Testis (tissue), 3 donors: ENCODE measurements around the gene KIAA0232. TPM values are rescaled to one million over a fixed set of nuclear protein-coding genes. Genes with fewer than 3 reads are reported as not detected.

ENCODE experiments used
- DNase-seq: peaks from one replicate; pipeline ENCODE4 v3.0.0-alpha.2; 2019
- H3K27ac ChIP-seq, 2 donors: fragments of 200-600 bp; sonication (generic); one replicate each; pipeline ENCODE4 v1.5.1; 2019
- H3K27me3 ChIP-seq: fragments of 200-600 bp; sonication (generic); one replicate; pipeline ENCODE4 v1.5.1; 2019
- H3K36me3 ChIP-seq: fragments of 200-600 bp; sonication (generic); one replicate; pipeline ENCODE4 v1.5.1; 2017; ENCODE audit warnings: low read depth; ENCODE audit errors: missing control alignments
- H3K4me1 ChIP-seq: fragments of 200-600 bp; sonication (generic); one replicate; pipeline ENCODE4 v1.5.1; 2019
- H3K4me3 ChIP-seq, 2 donors: fragments of 200-600 bp; sonication (generic); one replicate each; pipeline ENCODE4 v1.5.1; 2017 to 2019
- H3K9me3 ChIP-seq: fragments of 200-600 bp; sonication (generic); one replicate; pipeline ENCODE4 v1.5.1; 2017
- POLR2A ChIP-seq: fragments of 450-650 bp; IDR thresholded peaks from one replicate; pipeline ENCODE4 v1.6.1; 2017; ENCODE audit warnings: antibody characterized with exemption, mild to moderate bottlenecking, moderate library complexity
- WGBS, 2 donors: methylation state at CpG; one replicate each; pipeline ENCODE4 v1.1.5; 2018; 5-methylcytosine and 5-hydroxymethylcytosine counted together
- intact Hi-C: fragments of 100-400 bp; cut with DNase I; formaldehyde crosslinking; loops from one replicate; pipeline ENCODE4 v1.15.1; 2023; ENCODE audit warnings: low total_unique reads
- polyA plus RNA-seq: library from polyadenylated mRNA; stranded (reverse); fragments of 350-450 nt; fragmentation: Illumina TruSeq; extraction: RNeasy Lipid Tissue Mini Kit (QIAGEN cat#74804); gene quantifications from one replicate; pipeline ENCODE4 v1.2.3, GENCODE V29; 2014; ENCODE audit warnings: low read depth, low replicate concordance; ENCODE audit not compliant: insufficient read depth
- total RNA-seq, 2 donors: library from RNA; depleted of rRNA; stranded (reverse); fragments of >200 nt; gene quantifications; one replicate each; pipeline ENCODE4 v1.2.3, GENCODE V29; 2016
- TF ChIP-seq, protein P1 (sequence below), 3 experiments: fragments of 450-650 bp in 2 of 3; fragments of 200-600 bp in 1 of 3; sonication (generic) in 1 of 3; IDR thresholded peaks; one replicate each; pipeline ENCODE4 v1.5.1; 2016 to 2019; ENCODE audit warnings: antibody characterized with exemption in 3 of 3, mild to moderate bottlenecking in 2 of 3, moderate library complexity in 1 of 3

KIAA0232 gene
- total and polyA plus RNA-seq, 3 donors from 2014 or later, result 22.7 to 48.0 (median 47.9) TPM

DNA sequence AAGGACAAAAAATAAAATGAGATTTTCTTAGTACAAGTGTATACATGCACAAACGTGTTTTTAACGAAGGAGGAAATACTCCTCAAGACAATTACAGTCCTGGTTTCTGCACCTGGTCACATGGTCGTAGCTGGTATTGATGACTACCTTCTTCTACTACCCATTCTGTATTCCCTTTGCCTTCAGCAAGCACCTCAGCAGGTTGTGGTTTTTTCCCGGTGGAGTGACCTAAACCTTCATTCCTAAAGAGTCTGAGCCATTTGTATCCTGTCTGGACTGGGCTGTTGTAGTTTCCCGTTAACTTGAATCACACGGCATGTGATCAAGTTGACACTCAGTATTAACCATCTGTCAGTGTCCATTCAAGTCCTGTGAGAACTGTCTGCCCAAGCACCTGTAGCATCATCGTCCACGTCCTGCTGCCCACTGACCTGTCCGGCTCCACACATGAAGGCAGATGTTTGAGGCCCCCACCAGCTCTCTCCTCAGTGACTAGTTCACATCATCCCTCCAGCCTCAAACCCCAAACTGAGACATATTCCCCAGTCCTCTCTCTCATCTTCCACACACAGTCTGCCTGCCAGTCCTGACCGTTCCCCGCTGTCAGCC lies 96.0 kb downstream of the KIAA0232 start:
- no peak for DNase-seq
- no peak overlapping the region for H3K27ac ChIP-seq
- intact Hi-C loops, result no loop called here
- WGBS, 2 donors, result 82 to 84% methylated on average over 11 of the region's 11 CpGs
- no peaks in the 10 kb centered on the region for H3K27me3 ChIP-seq
- TF ChIP-seq POLR2A, result no peak
- TF ChIP-seq, protein P1, sequence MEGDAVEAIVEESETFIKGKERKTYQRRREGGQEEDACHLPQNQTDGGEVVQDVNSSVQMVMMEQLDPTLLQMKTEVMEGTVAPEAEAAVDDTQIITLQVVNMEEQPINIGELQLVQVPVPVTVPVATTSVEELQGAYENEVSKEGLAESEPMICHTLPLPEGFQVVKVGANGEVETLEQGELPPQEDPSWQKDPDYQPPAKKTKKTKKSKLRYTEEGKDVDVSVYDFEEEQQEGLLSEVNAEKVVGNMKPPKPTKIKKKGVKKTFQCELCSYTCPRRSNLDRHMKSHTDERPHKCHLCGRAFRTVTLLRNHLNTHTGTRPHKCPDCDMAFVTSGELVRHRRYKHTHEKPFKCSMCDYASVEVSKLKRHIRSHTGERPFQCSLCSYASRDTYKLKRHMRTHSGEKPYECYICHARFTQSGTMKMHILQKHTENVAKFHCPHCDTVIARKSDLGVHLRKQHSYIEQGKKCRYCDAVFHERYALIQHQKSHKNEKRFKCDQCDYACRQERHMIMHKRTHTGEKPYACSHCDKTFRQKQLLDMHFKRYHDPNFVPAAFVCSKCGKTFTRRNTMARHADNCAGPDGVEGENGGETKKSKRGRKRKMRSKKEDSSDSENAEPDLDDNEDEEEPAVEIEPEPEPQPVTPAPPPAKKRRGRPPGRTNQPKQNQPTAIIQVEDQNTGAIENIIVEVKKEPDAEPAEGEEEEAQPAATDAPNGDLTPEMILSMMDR (IDR thresholded peaks at IDR 0.05), result no peak
- no peaks in the 10 kb centered on the region for H3K9me3 ChIP-seq
- no peaks in the 10 kb centered on the region for H3K4me1 ChIP-seq
- no peaks in the 10 kb centered on the region for H3K36me3 ChIP-seq
- no peak overlapping the region for H3K4me3 ChIP-seq

DNA sequence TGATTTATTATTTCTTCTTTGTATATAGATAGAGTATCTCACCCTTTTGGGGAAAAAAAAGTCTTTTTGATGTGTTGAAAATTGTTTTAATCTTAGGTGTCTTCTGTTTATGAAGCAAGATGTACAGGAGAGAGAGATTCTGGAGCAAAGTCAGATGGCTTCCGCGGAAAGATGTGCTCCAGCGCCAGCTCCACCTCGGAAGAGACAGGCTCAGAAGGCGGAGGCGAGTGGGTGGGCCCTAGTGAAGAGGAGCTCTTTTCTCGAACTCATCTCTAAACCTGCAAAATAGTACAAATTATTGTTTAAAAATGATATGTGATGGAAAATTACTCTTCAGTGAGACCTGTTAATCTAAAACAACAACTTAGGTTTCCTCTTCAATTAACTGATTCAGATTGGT lies 98.2 kb downstream of the KIAA0232 start:
- Histone ChIP-seq H3K9me3 (no peaks in the 10 kb centered on the region), H3K4me3 (no peak overlapping the region), H3K4me1 (no peaks in the 10 kb centered on the region), H3K36me3 (no peaks in the 10 kb centered on the region), H3K27ac (no peak overlapping the region), H3K27me3 (no peaks in the 10 kb centered on the region)
- intact Hi-C loops, result no loop called here
- no peak for DNase-seq
- TF ChIP-seq, protein P1 (IDR thresholded peaks at IDR 0.05), result no peak
- TF ChIP-seq POLR2A, result no peak
- WGBS, 2 donors, result 93 to 94% methylated on average over 7 of the region's 7 CpGs

DNA sequence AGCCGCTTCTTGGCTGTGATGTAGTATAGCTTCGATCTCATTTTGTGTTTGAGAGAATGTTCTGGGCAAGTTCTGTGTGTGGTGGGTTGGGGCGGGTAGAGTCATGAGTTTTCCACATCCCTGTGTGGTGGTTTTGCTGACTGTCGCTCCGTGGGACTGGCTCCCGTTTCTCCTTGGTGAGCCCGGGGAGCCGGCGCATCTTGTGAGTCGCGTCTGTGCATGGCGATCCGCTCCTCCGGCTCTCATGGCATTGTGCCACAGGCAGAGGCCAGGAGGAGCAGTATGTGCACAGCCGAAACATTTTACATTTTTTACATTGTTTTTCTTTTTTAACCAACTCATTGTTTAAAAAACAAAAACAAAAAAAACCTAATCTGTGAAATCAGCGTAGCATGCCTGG lies 99.4 kb downstream of the KIAA0232 start:
- peak; percentile 63 for DNase-seq
- peaks cover 12% of the 10 kb centered on the region for H3K4me1 ChIP-seq
- TF ChIP-seq, protein P1 (IDR thresholded peaks at IDR 0.05), result no peak
- TF ChIP-seq POLR2A, result no peak
- no peak overlapping the region for H3K4me3 ChIP-seq
- WGBS, 2 donors, result 37 to 58% methylated on average over 16 of the region's 16 CpGs
- no peaks in the 10 kb centered on the region for H3K36me3 ChIP-seq
- H3K27me3 ChIP-seq, result no peaks in the 10 kb centered on the region
- no peak overlapping the region for H3K27ac ChIP-seq
- intact Hi-C loops, result no loop called here
- no peaks in the 10 kb centered on the region for H3K9me3 ChIP-seq

DNA sequence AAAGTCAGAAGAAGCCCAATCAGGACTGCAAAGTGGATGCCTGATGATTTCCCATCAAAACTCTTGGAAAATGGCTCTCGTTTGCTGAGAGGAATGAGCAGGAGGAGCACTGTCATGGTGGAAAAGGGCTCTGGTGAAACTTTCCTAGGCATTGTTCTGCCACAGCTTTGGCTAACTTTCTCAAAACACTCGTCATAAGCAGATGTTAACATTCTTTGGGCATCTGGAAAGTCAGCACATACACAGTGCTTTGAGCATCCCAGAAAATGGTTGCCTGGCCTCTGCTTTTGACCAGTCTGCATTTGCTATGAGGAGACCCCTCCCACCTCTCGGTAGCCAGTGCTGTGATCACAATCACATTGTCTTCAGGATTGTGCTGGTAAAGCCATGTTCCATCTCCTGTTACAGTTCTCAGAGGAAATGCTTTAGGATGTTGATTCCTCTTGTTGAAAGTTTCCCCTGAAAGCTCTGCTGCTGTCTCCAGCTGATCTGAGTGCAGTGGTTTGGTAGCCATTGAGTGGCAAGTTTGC lies 101.9 kb downstream of the KIAA0232 start:
- H3K27ac ChIP-seq, result no peak overlapping the region
- H3K4me1 ChIP-seq, result peaks cover 15% of the 10 kb centered on the region
- no peak overlapping the region for H3K4me3 ChIP-seq
- H3K27me3 ChIP-seq, result no peaks in the 10 kb centered on the region
- TF ChIP-seq, protein P1 (IDR thresholded peaks at IDR 0.05), result no peak
- TF ChIP-seq POLR2A, result no peak
- DNase-seq, result no peak
- WGBS, 2 donors, result 86 to 88% methylated on average over 3 of the region's 3 CpGs
- intact Hi-C loops, result no loop called here
- no peaks in the 10 kb centered on the region for H3K9me3 ChIP-seq
- H3K36me3 ChIP-seq, result no peaks in the 10 kb centered on the region
